CD4-positive, alpha-beta T cell treated with Interferon gamma for 1 hour (primary cell): ENCODE data around the gene PALD1.
"Not testable (repeated sequence)": the region's sequence is repeated elsewhere in the genome, so short reads cannot be mapped to it uniquely, and the experiment has no call there.

Source experiments
- DNase-seq: peaks from one replicate; pipeline ENCODE4 v3.0.0-alpha.2; 2020

Gene PALD1

DNA sequence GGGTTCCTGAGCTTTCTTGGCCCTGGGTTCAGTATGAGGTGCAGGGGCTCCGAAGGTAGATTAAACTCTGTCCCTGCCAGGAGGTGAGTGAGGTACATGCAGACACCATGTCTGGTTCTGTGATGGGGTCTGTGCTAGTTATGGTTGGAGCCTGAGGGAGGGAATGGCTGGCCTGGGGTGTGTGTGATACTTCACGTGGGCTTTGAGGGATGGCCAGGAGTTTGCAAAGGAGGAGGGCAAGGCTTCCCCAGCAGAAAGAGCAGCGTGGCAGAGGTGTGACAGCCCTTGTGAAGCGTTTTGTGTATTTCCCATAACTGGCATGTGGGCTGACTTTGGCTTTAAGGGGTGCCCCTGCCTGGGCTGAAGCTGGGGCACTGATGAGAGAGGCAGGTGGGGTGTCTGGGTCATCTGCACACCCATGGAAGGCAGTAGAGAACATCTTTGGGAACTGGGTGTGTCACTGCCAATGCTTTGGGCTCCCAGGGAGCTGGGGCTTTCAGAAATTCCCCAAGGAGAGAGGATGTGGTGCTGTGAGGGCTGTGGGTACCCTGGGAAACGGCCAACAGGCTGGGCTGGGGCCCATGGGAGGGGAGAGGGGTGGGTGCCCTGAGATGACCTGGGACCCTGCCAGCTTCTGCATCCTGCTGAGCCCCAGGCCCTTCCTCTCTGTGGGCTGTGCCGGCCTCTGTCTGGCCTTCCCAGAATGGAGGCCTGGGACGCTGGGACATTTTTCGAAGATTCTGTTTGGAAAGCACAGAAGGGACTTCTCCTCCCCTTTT is 4.6 kb downstream of the PALD1 start:
- no peak for DNase-seq

DNA sequence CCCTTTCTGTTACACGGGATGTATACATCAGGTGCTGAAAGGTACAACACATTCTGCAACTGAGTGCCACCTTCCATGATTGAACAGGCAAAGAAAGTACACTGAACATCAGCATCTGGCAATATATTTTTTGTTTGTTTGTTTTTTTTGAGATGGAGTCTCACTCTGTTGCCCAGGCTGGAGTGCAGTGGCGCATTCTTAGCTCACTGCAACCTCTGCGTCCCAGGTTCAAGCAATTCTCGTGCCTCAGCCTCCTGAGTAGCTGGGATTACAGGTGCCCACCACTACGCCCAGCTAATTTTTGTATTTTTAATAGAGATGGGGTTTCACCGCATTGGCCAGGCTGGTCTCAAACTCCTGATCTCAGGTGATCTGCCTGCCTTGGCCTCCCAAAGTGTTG is 5.3 kb downstream of the PALD1 start:
- DNase-seq = not testable (repeated sequence)

DNA sequence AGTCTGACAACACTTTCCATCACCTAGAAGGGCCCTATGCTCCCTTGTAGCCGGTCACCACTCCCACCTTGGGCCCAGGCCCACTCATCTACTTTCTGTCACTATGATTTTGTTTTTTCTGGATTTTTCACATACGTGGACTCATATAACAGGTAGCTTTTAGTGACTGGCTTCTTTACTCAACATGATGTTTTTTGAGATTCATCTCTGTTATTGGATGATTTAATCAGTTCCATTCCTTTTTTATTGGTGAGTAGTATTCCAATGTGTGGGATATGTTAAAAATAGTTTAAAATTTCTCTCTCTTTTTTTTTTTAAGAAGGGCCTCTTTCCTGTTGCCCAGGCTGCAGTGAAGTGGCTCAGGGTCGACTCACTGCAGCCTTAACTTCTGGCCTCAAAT is 9.3 kb downstream of the PALD1 start:
- no peak for DNase-seq

DNA sequence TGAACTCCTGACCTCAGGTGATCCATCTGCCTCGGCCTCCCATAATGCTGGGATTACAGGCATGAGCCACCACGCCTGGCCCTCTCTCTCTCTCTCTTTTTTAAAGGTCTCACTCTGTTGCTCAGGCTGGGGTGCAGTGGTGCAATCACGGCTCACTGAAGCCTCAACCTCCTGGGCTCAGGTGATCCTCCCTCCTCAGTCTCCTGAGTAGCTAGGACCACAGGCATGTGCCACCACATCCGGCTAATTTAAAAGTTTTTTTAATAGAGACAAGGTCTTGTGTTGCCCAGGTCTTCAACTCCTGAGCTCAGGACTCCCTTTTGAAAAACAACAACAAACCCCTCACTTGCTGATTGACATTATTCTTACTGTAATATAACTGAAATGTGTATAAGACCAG is 11.6 kb downstream of the PALD1 start:
- no peak for DNase-seq

DNA sequence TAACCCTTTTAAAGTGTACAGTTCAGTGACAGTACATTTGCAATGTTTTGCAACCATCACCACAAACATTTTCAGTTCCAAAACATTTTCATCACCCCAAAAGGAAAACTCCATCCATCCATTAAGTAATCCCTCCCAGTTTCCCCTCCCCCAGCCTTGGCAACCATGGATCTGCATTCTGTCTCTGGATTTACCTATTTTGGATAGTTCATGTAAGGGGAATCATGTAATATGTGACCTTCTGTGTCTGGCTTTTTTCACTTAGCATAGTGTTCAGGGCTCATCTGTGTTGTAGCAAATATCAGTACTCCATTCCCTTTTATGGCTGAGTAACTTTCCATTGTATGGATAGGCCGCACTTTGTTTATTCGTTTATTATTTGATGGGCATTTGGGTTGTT is 13.0 kb downstream of the PALD1 start:
- DNase-seq = no peak

DNA sequence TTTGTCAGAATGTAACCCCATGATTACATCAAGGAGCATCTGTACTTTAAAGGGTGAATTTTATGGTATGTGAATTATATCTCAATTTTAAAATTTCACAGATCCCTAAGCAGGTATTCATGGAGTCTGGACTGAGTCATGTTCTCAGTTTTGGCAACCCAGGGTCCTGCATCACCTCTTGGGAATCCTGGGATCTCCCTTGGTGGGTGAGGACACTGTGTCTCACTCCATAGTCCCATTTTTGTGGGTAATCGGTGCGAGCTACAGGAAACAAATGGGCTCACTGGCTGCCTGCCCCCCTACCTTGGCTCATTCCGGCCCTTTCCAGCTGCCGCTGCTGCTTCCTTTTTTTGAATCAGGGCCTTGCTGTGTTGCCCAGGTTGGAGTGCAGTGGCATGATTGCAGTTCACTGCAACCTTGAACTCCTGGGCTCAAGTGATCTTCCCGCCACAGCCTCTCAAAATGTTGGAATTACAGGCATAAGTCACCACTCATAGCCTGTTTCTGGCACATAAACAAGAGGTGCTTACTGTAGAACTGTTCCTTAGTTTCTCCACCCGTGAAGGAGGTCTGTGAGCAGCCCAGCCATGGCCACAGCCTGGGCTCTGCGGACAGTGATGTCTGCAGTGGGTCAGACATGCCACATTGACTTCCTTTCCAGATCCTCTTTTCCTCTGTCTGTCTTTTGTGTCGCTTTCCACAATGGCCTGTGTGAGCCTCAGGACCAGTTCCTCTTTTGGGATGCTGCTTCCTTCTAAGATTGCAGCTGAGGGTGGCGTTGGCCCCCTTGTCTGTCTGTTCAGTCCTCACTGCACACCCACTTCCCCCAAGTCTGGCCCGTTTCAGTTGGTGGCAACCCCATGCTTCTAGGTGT is 14.5 kb downstream of the PALD1 start:
- peak; percentile 57 for DNase-seq

DNA sequence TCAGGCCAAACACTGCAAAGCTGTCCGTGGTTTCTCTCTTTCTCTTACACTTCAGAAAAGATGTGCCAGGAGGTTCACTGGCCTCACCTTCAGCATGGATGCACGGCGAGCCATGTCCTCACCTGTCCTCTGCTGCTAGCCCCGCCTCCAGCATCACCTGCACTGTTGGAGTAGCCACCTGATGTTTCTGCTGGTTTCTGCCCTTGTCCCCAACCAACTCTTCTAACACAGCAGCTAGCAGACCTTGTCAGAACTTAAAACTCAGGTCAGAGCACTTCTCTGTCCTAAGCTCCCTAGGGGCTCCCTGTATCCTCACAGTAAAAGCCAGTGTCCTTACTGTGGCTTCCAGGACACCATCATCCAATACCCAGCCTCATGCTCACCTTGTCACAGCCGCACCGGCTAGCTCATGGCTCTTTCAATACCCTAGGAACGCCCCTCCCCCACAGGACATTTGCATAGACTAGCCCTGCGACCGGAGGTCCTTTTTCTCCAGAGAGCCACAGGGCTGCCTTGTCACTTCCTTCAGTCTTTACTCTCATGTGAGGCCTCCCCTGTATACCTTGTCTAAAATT is 15.2 kb downstream of the PALD1 start:
- DNase-seq = peak; percentile 54

DNA sequence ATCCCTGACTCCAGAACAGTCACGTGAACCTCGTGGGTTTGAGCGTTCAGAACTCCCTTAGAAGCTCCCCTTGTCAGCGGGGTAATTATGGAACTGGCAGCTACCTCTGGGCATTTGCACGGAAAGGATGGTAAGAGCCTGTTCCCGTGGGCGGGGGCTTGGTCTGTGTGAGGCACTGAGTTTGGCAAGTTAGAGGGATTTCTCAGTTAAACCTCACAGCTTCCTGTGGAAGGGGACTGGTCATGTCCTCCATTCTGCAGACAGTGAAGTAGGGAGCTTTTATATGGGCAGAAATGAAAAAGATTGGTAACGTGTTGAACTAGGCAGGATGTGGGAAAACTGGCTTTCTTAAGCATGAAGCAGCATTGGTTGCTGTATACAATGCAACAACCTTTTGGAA is 16.0 kb downstream of the PALD1 start:
- DNase-seq = no peak

DNA sequence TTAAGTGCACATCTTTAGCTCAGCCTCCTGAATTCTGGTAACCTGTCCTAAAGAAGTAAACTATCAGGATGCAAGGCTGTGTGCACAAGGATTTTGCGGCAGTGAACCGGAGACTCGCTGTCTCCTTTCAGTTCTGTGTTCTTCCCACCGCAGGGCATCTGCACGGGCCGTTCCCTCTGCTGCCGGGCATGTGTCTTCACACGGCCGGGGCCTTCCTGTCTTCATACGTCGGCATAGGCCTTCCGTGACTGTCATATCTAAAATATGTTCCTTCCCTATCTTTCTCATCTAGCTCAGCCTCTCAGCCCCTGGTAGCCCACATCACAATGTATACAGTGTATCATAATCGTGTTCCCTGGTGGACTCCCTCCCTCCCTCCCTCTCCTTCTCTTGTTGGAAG is 16.4 kb downstream of the PALD1 start:
- DNase-seq = peak; percentile 46

DNA sequence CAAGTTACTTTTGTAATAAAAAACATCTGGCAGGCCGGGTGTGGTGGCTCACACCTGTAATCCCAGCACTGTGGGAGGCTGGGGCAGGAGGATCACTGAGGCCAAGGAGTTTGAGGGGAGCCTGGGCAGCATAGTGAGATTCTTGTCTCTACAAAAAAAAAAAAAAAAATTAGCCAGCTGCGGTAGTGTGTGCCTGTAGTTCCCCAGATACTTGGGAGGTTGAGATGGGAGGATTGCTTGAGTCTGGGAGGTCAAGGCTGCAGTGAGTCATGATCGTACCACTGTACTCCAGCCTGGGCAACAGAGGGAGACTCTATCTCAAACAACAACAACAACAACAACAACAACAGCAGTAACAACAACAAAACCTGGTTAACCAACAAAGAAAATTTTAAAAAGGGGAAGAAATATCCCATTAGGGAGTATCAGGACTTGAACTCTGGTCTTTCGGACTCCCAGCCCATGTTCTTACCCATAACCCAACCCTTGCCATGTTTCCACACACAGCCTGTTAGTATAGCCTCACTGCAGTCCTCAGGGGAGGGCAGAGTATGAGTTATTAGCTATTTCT is 17.2 kb downstream of the PALD1 start:
- DNase-seq = no peak

DNA sequence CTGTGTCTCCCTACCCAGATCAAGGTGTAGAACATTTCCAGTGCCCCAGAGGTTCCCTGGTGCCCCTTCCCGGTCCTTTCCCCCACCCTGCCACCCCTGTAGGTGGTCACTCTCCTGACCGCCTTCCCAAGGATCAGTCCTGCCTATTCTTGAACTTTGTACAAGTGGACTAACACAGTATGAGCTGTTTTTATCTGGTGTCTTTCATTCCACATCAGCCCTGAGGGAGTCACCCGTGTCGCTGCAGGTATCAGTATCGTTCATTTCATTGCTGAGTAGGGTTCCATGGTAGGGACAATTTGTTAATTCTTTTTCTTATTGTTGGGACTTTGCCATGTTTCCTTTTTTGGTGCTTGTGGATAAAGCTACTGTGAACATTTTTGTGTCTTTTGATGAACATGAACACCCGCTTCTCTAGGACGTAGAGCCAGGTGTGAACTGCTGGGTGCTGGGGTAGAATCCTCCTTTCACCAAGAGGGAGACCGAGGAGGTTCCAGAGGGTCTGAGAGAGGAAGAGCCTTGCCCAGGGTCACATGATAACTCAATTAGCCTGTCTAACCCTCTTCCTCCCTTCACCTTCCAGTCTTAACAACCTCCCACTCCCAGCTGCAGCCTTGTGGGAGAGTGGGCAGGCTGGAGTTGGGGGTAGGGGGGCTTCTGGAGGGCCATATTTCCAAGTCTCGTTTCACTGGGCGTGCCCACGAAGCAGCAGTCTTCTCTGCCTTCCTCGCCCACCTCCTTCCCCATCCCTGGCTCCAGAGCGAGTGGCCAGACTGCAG is 18.0 kb downstream of the PALD1 start:
- DNase-seq = no peak

DNA sequence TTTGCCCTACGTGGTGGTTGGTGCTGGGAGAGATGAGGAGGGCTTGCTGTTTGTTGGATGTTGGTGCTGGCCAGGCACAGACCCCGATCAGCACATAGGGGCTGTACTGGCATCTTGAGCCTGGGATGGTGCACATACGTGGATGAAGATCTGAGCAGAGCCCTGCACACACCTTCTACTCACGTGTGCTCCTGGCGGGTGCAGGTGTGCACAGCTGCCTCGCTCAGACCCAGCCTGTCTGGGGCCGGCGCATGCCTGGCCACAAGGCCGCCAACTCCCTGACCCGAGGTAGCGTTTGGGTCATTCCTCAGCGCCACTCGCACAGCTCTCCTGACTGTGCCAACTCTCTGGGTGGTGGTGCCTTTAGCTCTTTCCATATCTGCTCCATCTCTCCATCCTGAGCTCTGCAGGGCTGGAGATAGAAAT is 18.6 kb downstream of the PALD1 start:
- no peak for DNase-seq

DNA sequence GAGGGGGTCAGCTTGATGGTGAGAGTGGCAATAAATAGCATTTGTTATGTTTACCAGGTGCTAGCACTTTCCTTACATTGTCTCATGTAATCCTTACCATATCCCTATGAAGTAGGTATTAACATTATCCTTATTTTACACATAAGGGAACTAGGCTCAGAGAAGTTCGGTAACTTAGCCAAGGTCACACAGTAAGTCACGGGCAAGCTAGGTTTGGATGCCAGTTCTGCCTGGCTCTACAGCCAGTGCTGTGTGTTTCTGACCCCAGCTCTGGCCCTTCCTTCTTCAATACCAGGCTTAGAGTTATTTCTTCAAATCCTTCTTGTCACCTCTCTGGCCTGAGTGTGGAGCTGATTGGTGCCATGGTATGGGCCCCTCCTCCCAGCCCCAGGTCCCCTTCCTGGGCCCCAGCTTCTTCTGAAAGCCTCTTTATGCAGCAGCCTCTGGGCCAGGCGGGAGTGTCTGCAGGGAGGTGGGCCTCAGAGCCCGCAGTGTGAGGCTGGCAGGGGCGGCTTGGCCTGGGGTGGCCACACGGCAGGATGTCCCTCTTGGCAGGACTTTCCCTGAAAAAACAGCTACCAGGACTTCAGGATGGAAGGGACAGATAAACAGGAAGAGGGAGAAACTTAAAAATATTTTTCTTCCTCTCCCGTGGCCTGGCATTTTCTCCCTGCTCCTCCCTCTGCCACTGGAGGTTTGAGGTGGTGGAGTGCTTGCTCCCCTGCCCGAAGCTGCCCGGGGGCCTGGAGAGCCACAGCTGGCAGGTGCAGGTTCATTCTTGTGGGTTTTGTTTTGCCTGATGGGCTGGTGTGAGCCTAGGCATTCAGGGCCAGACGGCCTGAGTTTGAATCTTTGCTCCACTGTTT is 20.6 kb downstream of the PALD1 start:
- DNase-seq = no peak

DNA sequence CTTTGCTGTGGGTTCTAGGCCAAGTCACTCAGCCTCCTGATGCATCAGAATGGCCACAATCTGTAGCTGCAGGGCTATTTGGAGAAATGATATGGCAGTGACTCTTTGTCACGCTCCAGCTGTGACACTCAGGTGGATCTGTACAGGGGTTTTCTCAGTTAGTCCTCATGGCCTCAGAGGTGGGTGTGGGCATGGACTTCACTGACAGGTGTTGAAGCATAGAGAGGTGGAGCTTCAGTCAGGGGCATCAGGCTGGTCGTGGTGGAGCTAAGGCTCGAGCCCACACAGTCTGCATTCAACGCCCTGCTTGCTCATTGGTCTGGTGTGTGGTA is 21.2 kb downstream of the PALD1 start:
- no peak for DNase-seq

DNA sequence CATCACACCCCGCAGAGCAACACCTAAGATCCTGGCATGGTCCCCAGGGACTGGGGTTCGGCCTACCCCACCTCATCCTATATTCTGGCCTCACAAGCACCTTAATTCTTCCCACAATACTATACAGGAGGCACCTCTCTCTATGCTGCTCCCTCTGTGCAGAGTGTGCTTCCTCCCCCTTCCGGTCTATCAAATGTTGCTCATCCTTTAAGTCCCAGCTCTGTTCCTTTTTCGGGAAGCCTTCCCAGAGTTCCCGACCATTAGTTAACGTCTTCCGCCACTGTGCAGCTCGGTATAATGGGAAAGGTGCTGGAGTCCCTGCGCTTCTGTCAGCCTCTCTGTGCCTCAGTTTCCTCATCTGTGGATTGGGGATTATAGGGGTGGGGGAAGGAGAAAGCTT is 21.8 kb downstream of the PALD1 start:
- no peak for DNase-seq

DNA sequence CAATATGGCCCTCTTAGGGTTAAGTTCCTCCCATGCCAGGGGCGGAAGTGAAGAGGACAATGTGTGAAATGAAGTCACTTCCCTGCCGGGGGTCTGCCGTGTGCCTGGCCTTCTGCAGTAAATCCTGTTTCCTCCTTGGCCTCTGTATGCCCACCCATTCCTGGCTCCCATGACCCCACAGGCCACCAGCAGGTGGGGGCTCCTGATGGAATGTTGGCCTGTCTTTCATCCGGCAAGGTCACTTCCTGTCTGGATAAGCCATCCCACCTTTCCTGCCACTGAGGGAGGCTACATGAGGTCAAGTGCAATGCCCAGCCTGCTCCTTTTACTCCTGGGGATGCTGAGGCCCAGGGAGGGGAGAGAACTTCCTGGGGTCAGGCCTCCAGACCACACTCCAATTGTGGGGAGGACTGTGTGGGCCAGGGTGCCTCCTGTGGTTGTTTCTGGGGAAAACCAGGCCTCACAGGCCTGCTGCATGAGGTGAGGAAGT is 22.3 kb downstream of the PALD1 start:
- DNase-seq = no peak

DNA sequence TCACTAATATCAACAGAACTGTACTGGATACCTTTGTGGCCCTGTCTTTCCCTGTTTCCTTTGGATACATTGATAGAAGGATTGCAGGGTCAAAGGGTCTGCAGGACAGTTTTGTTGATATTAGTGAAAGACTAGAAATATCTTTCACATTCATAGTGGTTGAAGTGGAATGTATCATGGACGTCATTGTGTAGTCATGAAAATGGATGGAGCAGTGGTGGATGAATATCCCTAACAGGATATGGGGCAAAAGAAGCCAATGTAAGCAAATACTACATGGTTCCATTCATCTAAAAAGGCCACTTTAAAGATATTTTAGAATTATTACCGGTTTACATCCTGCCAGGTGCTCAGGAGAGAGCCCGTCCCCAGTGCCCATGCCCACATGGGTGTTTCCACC is 23.8 kb downstream of the PALD1 start:
- DNase-seq = no peak

DNA sequence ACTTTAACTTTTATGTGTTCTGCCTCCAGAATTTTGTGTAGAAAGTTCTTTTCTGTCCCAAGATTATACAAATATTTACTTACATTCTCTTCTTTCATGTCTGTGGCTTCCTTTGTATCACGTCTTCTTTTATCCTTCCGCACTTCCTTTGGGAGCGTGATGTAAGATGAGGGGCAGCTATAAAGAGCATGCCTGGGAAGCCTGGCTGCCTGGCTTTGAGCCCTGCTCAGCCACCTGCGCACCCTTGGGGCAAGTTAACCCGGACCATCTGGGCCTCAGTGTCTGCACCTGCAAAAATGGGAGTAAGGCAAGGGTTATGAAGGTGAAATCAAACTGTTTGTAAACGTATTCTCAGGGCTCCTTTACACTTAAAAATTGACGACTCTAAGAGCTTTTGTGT is 25.2 kb downstream of the PALD1 start:
- DNase-seq = no peak

DNA sequence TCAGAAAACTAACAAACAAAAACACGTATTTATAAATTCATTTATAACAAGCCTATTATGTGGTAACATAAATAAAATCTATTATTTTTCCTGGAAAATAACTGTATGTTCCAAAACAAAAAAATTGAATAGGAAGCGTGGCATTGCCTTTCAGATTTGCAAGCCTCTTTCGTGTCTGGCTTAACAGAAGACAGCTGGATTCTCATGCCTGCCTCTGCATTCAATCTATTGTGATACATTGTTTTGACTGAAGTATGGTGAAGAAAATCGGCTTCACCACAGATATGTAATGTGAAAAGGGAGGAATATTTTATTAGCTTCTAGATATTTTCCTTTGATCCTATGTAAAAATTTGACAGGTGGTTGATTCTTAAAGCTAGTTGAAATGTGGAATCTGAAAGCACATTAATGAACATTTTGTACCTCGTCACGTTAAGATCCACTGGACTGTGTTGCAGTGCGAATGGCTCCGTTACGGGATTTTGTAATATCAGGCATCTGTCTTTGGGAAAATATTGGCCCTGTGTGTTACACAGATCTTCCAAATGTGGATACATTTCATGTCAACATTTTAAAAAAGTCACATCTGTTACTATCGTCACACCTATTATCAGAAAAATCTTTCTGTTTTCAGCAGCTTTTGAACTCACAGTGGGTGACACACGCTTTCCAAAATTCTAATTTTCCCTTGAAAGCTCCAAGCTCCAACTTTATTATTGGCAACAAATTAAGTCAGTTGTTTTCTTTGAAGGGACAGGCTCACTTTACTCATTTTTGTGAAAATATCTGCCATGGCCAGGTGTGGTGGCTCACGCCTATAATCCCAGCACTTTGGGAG is 26.2 kb downstream of the PALD1 start:
- DNase-seq = no peak

DNA sequence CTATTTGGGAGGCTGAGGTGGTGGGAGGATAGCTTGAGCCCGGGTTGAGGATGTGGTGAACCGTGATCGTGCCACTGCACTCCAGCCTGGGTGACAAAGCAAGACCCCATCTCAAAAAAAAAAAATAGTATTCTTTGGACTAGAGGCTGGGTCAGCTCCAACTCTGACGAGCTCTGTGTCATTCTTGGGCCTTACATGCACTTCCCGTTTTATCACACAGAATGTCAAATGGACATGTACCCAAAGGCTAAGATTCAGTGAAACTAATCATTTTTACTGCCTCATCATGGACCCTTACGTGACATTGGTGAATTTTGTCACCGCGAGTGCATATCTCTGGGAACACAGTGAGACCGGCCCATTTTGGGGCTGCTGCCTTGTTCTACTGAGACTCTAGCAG is 27.3 kb downstream of the PALD1 start:
- DNase-seq = no peak

DNA sequence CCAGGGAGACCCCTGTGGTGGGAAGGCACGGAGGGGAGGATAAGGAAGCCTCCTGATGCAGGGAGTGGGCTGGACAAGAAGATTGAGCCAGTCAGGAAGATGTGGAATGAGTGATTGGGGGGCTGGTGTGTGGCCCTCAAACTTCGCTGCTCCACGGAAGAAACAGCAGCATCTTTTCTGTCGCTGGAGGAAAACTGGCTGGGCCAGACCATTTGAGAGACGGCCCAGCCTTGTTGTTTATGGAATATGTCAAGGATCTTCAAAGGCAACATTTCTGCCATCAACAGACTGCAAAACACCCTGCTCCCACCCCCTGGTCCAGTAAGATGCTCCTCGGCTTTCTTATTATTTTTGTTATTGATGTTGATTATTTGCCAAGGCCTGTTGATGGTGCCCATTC is 29.4 kb downstream of the PALD1 start:
- DNase-seq = no peak
